ENCODE results near the gene GATAD2A.

GATAD2A gene

GRCh38 chr19:19487950-19488874 lies 82.7 kb downstream of the GATAD2A start:
- DNase-seq (ENCODE audit: low read depth in 1 of 2, low spot score in 1 of 2) = no peak

GRCh38 chr19:19488875-19489690 lies 83.6 kb downstream of the GATAD2A start:
- peak; percentile 76 to 77 for DNase-seq (ENCODE audit: low read depth in 1 of 2, low spot score in 1 of 2)

- no peak for DNase-seq (ENCODE audit: low read depth in 1 of 2, low spot score in 1 of 2)
These were observed 84.3 kb downstream of the GATAD2A start for GRCh38 chr19:19489804-19490204.

GRCh38 chr19:19490214-19490968 lies 84.9 kb downstream of the GATAD2A start:
- peak; percentile 67 for DNase-seq (ENCODE audit: low read depth in 1 of 2, low spot score in 1 of 2)

GRCh38 chr19:19491321-19492025 lies 86.0 kb downstream of the GATAD2A start:
- DNase-seq (ENCODE audit: low read depth in 1 of 2, low spot score in 1 of 2) = no peak

- no peak for DNase-seq (ENCODE audit: low read depth in 1 of 2, low spot score in 1 of 2)
These were observed 86.6 kb downstream of the GATAD2A start for GRCh38 chr19:19492026-19492610.

GRCh38 chr19:19493841-19494546 lies 88.5 kb downstream of the GATAD2A start:
- DNase-seq (ENCODE audit: low read depth in 1 of 2, low spot score in 1 of 2) = no peak

GRCh38 chr19:19495614-19496603 lies 90.4 kb downstream of the GATAD2A start:
- no peak for DNase-seq (ENCODE audit: low read depth in 1 of 2, low spot score in 1 of 2)

GRCh38 chr19:19498255-19498991 lies 92.9 kb downstream of the GATAD2A start:
- DNase-seq (ENCODE audit: low read depth in 1 of 2, low spot score in 1 of 2) = no peak

- no peak for DNase-seq (ENCODE audit: low read depth in 1 of 2, low spot score in 1 of 2)
These were observed 94.0 kb downstream of the GATAD2A start for GRCh38 chr19:19499272-19499995.

GRCh38 chr19:19500975-19501644 lies 95.6 kb downstream of the GATAD2A start:
- DNase-seq (ENCODE audit: low read depth in 1 of 2, low spot score in 1 of 2) = no peak

- DNase-seq (ENCODE audit: low read depth in 1 of 2, low spot score in 1 of 2) = no peak
These were observed 96.3 kb downstream of the GATAD2A start for GRCh38 chr19:19501798-19502197.

- no peak for DNase-seq (ENCODE audit: low read depth in 1 of 2, low spot score in 1 of 2)
These were observed 96.8 kb downstream of the GATAD2A start for GRCh38 chr19:19502281-19502680.

- no peak for DNase-seq (ENCODE audit: low read depth in 1 of 2, low spot score in 1 of 2)
These were observed 97.5 kb downstream of the GATAD2A start for GRCh38 chr19:19502808-19503602.

GRCh38 chr19:19504754-19505668 lies 99.5 kb downstream of the GATAD2A start:
- DNase-seq (ENCODE audit: low read depth in 1 of 2, low spot score in 1 of 2) = no peak
